Fibroblast of lung (primary cell): ENCODE data around the gene DTWD1.

Experiments used
- CTCF ChIP-seq, 2 donors: IDR thresholded peaks in 1 of 2; conservative IDR thresholded peaks in 1 of 2; 1 replicate in 1 of 2; 2 replicates in 1 of 2; pipeline ENCODE4 v1.5.1; 2011 to 2012; ENCODE audit warnings: low read length in 2 of 2, control low read depth in 1 of 2, inconsistent platforms in 1 of 2, low read depth in 1 of 2, mild to moderate bottlenecking in 1 of 2
- EZH2 ChIP-seq: IDR thresholded peaks from 2 replicates; pipeline ENCODE4 v1.5.1; 2012; ENCODE audit warnings: low read length, control low read depth, mild to moderate bottlenecking; ENCODE audit errors: missing control alignments

DNA sequence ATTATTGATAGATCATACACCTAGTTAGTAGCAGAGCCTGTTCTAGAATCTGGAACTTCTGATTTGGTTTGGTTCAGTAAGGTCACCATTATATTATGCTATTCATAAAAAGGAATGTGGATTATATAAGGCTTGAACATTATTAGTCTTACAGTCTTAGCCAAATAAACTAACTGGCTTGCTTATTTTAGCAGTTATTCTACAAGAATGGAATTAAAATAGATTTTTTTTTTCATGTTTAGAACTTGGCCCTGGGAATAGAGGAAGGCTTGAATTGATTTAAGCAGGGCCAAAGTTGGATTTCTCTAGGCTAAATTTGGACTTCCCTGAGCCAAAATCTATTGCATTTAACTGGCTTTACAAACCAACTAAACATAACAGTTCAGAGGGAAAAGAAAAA lies 24.4 kb downstream of the DTWD1 start:
- TF ChIP-seq EZH2, result no peak
- TF ChIP-seq CTCF (conservative IDR thresholded peaks at IDR 0.05 in 1 of 2, IDR thresholded peaks at IDR 0.05 in 1 of 2; ENCODE audit: low read depth in 1 of 2, low read length in 2 of 2), result no peak
